ENCODE results near the gene USP3.
"Not testable (repeated sequence)": the region's sequence is repeated elsewhere in the genome, so short reads cannot be mapped to it uniquely, and the experiment has no call there.

USP3 gene

DNA sequence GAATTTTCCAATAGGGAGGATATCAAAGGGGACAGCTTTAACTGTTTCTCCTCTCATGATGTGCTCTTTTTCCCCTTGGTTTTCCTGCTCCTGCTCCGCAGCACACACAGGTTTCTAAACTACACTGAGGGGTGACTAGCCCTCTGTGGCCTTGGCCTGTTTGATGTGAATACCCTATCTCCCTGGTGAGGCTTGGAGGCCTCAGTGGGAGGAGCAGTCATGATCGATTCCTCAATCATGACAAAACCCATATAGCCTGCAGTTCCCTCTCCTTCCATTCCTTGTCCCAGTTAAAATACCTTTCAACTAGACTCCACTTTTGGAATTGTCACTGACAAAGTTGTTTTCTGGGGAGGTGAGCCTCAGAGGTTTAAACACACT lies 24.0 kb upstream of the USP3 start:
- no peak for DNase-seq

DNA sequence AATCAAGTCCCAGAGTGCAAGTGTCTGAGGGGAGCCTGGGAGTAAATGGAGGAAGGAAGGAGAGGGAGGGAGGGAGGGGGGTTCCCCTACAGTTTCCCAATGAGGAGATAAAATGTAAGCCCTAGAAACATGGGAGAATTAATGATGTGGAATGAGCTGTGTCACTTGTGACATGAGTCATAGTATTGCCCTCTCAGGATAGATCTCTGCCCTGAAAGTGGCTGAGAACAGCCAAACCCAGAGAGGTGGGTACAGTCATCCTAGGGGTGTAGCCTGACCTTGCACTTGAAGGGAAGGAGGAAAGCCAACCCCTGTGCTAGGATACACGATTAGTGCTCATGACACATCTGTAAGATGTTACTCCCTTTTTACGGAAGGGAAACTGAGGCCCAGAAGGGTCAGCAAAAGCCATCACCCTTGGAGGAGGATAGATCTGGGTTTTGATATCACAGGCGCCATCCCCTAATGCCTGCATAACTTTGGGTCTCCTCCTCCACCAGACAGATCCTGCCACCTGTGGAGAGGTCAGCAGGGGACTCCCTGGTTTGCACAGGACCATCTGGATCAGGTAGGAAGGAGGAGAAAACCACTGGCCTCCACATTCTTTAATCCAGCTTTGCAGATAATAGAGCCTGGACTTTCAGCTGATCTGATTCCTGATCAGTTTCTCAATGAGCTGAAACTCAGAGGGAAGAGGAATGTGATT lies 23.1 kb upstream of the USP3 start:
- no peak for DNase-seq

DNA sequence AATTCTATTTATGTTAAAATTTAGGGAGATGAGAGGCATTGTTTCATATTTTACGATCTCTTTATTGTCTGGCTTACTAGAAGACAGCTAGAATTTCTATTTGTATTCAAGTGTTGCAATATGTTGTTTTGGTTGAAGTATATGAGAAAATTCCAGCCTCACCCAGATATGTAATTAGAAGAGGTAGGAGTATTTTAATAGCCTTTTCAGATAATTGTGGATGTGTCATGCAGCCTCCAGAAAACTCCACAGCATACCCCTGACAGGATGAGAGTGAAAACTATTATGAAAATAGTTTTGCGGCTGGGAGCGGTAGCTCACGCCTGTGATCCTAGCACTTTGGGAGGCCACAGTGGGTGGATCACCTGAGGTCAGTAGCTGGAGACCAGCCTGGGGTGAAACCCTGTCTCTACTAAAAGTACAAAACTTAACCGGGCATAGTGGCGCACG lies 21.5 kb upstream of the USP3 start:
- no peak for DNase-seq

DNA sequence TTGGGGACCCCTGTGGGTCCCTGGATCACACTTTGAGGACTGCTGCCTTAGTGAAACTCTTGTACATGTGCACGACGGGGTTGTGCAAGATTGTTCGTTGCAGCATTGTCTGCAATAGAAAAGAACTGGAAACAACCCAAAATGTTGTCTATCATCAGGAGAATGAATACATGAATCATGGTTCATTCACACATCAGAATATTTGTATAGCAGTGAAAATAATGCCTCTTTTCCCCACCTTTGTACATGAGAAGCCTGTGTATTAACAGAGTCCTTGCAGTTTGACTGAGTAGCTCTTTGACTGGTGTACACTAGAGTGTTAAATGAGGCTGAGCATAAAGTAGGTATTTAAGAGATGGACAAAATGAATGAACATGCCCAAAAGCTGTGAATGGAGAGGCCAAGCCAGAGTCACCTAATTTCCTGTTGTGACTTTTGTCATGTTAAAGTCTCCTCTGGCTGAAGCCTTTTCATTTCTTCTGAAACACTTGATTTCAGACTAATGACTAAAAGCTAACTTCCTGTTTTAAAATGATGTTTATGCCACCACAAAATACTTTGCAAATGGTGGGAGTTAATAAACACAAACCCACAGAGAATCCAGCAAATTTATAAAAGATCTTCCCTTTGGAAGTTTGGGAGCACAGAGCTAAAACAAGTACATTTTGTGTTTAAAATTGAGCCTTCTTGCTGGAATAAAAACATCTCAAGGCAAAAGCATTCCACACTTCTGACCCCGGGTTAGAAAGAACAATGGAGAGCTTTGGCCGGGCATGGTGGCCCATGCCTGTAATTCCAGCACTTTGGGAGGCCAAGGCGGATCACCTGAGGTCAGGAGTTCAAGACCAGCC lies 20.6 kb upstream of the USP3 start:
- no peak for DNase-seq

DNA sequence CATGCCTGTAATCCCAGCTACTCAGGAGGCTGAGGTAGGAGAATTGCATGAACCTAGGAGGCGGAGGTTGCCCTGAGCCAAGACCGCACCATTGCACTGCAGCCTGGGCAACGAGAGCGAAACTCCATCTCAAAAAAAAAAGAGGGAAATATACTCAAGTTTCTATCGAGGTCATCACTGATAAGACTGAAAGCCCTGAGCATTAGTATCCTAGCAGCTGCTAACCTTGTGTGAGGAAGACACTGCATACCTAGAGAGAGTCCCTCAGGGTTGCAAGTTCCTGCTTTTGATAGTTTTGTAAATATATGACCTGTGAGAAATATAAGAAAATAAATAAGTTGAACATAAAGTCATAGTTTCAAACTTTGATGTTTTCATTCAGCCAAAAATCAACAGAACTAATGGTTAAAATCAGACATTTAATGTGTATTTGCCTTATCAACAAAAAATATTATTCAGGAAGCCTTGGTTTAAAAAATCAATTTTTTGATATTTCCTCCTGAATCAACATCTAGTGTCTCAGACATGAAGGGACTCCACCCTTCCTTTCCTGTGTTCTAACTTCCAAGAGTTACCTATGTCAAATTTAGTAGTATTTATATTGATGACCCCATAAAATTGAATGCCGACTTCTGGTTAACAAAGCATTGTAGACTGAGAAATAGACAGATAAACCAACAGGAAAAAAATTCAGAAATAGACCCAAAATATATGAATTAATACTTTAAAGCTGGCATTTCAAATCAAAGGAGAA lies 19.8 kb upstream of the USP3 start:
- no peak for DNase-seq

DNA sequence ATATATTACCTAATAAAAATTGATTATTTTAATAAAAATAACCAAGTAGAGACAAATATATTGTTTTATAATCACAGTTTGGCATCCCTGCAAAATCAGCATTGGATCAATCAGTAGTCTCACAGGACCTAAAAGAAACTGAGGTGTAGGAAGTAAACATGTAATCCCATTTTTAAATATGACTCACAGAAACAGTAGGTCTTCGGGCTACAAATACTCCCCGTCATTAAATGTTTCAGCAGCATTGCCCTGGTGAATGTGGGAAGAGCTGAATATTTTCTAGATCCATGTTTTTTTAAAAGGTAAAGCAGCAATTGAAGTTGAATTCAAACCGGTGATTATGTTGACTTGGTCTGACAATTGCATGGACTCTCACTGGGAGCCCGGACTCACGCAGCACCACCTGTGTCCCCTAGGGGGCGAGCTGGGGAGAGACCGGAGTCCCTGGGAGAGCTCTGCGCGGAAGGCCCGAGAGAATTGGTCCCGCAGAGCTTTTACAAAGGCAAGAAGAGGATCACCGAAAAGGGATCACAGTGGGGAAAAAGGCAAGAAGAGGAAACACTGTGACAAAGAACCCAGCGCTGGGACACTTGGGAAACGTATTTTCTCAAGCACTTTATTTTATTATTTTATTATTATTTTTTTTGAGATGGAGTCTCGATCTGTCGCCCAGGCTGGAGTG lies 17.2 kb upstream of the USP3 start:
- DNase-seq: no peak

DNA sequence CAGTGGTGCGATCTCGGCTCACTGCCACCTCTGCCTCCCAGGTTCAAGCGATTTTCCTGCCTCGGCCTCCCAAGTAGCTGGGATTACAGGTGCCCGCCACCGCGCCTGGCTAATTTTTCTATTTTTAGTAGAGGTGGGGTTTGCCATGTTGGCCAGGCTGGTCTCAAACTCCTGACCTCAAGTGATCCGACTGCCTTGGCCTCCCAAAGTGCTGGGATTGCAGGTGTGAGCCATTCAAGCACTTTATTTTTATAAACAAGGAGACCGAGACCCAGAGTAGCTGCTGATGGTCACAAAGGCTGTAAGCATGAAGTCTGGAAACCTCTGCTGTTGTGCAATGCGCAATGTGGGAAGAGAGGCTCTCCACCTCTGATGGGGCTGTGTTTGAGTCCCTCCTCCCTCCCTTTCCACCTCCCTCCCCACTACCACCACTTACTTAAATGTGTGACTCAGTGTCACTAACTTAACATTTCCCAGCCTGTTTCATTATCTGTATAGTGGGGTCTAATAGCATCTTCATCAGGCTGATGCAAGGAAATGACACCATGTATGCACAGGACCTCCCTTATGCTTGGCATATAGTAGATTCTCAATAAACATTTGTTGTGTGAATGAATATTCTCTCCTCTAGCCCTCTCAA lies 16.5 kb upstream of the USP3 start:
- DNase-seq: not testable (repeated sequence)

DNA sequence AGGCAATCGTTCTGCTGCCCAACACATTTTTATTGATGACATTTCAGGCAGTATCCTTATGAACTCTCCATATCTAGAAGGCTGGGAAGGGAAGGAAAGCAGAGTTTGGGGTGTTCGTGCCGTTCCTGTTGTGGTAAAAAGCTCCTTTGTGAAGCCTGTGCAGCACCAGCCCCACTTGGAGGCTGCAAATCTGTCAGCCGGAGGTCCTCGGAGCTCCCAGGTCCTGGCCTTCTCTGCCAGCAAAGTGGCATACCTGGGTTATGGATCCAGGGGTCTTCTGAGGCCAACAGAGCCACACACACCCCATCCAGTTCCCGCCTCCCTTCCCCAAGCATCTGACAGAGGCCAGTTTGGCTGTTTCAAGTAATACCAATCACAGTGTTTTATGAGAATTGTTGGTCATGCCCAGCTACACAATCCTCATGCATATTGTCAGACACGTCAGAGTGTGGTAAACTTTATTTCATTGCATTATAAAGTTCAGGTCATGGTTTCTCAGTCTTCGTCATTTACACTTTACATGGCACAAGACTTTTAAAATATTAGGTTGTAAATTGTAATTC lies 15.9 kb upstream of the USP3 start:
- DNase-seq: no peak

DNA sequence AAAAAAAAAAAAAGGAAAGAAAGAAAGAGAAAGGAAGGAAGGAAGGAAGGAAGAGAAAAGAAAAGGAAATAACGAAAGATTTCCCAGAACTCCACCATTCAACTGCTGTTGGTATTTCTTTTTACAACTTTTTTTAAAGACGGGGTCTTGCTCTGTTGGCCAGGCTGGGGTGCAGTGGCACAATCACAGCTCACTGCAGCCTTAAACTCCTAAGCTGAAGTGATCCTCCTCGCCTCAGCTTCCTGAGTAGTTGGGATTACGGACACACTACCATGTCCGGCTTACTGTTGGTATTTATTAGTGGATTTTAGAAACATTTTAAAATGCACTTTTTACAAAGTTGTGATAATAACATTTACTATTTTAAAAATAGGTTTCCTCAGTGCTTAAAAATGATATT lies 15.0 kb upstream of the USP3 start:
- no peak for DNase-seq

DNA sequence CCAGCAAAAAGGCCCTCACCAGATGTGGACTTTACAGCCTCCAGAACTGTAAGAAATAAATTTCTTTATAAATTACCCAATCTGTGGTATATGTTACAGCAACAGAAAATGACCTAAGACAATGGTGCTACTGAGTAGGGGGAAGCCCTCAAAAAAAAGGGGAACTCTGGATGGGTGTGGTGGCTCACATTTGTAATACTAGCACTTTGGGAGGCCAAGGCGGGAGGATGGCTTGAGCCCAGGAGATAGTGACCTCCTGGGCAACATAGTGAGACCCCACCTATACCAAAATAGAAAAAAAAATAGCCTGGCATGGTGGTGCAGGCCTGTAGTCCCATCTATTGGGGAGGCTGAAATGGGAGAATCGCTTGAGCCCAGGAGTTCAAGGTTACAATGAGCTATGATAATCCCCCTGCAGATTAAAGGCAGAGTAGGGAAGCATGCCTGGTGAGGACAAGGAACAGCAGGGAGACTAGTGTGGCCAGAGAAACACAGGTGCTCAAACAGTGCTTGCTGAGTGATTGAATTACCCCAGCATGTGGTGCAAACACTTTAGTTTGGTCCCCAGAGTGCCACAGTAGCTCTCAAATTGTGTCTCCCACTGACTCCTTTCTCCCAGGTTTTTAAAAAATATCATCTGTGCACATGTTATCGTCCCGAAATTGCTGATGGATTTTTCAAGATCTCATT lies 13.9 kb upstream of the USP3 start:
- no peak for DNase-seq

DNA sequence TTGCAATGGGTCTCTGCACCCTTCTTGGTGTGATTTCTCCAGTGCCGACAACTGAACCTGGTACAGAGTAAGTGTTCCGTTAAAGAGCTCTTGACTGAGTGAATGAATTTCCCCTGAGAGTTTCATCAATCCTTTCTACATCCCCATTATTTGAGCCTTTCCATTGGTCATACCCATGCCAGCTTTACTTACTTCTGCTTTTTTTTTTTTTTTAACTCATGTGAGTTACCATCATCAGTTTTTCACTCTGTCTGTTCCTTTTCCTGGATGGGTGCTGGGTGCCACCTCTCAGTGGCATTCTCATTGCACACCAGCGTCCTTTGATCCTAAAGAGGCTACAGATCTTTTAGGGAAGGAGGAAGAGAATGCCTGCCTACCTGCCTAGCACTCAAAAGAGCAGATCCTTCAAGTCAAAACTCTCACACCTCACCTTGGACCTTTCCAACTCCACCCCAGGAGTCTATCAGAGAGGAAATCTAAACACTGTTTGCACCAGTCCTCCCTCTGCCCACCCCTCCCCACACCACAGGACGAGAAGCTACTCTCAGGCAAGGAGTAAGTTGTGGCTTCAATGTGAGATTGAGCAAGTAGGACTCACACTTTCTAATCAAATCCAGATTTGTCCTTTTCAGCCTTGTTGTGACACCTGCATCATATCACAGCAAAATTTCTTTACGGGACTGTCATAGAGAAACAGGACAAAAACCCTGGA lies 13.1 kb upstream of the USP3 start:
- no peak for DNase-seq

DNA sequence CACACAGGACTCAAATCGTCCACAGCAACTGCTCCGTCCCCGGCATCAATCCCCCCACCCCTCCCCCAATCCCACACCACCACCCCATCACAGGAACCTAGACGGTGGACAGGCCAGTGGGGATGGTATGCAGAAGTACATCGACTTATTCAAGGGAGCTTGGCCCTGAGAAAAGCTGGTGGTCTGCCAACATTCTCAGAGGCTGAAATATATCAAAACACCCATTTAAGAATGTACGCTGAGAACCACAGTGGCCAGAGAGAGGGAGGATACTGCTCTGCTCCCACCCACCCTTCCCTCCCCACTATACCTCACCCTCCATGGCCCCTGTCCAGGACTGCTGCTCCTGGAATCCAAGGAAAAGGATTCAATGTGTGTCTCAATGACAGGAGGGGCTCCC lies 12.4 kb upstream of the USP3 start:
- DNase-seq: no peak

DNA sequence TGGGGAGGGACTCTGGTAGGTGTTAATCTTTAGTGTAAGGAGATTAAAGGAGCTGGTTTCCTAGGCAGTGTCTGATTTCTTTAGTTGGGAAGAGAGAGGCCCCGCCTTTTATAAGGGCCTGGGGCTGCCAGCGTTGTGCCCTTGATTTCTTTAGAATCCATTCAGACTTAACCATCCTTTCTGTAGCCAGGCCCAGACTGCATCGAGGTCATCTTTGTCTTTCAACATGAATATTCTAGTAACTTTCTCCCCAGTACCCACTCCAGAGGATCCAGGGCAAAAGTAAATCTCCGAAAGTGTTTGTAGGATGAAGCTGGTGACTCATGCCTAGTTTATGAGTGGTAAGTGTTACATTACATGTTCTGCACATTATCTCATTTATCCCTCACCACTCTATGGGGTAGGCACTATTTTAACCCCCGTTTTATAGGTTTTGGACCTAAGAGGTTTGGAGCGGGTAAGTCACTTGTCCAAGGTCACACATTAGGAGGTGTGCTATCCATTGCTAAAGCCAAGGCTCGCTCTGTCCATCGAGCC lies 11.8 kb upstream of the USP3 start:
- DNase-seq: no peak

DNA sequence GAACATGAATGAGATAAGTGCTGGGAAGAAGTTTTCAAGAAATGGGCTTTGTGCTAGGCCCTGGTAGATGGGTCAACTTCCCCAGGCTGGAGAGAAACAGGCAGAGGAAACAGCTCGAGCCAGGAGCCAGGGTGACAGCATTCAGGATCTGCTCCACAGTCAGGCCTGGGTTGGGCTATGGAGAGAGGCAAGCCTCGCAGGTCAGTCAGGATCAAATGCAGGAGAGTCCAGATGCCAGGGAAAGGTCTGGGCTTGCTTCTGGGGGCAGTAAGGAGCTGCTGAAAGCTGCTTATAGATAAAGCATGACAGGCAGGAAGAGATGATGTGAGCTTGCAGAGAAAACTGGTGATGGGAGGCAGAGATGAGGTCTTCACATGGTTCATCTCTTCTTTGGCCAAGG lies 11.0 kb upstream of the USP3 start:
- no peak for DNase-seq

DNA sequence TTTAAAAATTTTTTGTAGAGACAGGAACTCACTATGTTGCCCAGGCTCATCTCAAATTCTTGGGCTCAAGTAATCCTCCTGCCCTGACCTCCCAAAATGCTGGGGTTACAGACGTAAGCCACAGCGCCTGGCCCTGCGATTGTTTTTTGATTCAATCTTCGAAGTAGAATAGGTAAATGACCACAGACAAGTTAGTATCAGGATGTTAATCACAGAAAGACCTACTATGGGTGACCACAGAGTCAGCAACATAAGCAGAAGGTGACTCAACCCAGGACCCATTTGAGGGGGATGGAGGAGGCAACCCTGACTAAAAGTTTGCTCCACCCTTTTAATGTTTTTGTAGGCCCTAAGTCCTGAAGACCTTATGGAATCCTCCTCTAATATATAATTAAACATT lies 10.0 kb upstream of the USP3 start:
- no peak for DNase-seq

DNA sequence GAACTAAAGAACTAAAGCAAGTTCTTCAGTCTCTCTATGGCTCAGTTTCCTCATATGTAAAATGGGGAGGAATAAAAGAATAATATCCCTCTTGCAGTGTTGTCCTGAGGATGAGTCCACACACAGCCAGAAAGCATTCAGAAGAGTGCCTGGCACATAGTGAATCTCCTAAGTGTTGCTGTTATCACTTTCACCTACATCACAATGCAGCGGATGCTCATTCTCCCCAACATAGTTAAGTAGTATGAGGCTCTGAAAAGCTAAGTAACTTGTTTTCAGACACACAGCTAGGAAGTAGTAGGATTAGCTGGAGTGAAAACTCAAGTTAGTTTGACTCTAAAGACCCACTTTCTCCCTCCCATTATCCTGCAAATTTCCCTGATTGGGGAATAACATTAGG lies 9.1 kb upstream of the USP3 start:
- no peak for DNase-seq

DNA sequence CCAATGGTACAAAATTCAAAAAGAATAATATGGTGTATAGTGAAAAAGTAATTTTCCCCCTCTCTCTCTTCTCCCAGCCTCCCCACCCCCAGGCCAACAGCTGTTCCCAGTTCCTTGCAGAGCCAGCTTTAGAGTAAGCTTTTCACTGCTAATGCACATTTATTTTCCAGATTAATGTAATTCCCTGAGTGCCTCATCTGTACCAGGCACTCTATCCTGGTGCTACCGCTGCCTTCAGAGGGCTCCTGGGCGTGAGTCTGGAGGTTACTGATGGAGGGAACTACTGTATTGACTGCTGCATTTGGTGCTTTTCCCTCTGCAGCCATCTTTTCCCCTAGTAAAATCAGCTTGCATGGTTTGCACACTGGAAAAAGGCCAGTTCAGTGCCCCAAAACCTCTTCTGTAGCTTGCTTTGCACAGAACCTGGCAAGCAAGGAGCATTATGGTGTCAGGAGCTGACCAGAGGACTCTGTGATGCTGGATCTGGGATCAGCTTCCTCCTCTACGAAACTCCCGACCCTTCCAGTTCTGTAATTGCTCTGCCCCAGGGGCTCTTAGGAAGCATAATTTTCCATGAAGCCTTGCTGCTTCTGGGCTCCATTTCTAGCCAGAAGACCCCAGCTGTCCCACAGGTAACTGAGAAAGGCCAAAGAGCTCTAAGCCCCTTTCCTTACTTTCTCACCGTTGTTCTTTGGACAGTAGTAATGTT lies 8.5 kb upstream of the USP3 start:
- DNase-seq: no peak

DNA sequence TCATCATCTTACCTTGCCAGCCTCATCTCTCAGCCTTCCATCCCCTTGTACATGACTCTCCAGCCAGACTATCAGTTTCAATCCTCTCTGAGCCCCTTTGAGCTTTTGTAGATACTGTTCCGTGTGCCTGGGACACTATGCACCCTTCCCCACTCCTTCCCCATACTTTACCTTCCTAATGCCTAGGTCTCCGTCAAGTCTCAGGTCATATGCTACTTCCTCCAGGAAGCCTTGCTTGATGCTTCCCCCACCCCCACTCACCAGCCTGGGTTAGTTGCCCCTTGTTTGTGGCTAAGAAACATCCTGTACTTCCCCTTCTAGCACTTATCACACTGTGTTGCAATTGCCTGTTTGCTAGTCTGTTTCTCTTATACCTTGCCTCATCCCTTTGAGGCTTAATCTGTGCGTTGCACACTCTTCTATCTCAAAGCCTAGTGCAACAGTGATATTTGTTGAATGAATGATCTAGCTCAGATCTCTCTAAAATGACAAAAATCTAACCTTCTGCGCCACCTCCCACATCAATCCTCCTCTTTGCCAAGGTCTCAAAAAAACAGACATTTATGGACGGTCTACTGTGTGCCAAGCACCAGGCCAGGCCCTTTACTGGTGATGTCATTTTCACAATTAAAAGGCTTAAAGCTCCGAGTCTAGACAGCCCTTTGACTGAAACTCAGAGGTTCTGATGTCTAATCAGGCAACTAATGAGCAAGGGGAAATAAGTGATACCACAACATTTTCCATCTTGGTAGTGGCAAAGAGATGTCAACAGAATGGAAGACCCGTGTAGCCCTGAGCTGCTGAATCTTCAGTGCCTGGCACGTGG lies 6.5 kb upstream of the USP3 start:
- no peak for DNase-seq

DNA sequence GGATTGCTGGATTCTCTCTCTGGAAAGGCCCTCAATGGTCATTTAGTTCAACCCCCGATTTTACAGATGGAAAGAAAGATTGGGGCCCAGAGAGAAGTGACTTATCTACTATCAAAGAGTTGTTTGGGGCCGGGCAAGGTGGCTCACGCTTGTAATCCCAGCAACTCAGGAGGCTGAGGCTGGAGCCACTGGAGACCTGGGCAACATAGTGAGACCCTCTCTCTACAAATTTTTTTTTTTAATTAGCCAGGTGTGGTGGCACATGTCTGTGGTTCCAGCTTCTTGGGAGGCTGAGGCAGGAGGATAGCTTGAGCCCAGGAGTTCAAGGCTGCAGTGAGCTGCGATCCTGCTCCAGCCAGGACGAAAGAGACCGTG lies 5.2 kb upstream of the USP3 start:
- DNase-seq: no peak

All from NCI-H187 treated with DMSO at 0.1 percent for 48 hours (cell line).